ENCODE results near the gene SLC12A8.

DNA sequence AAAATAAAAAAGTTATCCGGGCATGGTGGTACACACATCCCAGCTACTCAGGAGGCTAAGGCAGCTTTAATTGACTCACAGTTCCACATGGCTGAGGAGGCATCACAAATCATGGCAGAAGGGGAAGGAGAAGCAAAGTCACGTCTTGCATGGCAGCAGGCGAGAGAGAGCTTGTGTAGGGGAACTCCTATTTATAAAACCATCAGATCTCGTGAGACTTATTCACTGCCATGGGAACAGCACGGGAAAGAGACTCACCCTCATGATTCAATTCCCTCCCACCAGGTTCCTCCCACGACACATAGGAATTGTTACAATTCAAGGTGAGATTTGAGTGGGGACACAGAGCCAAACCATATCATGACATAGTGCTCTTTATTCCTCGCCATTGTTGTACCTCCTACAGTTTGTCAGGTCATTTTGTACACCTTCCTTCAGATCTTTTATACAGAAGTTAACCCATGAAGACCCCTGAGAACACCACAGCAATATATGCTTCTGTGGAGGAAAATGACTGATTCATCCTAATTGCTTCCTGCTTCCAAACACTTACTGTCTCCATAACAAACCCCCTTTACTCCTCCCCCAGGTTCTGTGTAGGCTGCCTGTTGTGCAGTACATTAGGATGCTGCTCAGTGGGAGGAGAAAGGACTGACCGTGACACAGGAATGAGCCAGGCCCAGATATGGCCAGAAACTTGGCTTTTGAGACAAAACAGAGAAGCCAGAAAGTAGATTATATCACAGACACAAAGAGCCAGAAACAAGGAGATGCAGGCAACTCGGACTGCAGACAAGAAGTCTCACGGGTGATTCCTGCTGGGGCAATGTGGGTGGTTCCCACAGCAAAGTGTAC is 88.9 kb downstream of the SLC12A8 start:
- TF ChIP-seq, protein P1, sequence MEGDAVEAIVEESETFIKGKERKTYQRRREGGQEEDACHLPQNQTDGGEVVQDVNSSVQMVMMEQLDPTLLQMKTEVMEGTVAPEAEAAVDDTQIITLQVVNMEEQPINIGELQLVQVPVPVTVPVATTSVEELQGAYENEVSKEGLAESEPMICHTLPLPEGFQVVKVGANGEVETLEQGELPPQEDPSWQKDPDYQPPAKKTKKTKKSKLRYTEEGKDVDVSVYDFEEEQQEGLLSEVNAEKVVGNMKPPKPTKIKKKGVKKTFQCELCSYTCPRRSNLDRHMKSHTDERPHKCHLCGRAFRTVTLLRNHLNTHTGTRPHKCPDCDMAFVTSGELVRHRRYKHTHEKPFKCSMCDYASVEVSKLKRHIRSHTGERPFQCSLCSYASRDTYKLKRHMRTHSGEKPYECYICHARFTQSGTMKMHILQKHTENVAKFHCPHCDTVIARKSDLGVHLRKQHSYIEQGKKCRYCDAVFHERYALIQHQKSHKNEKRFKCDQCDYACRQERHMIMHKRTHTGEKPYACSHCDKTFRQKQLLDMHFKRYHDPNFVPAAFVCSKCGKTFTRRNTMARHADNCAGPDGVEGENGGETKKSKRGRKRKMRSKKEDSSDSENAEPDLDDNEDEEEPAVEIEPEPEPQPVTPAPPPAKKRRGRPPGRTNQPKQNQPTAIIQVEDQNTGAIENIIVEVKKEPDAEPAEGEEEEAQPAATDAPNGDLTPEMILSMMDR (IDR thresholded peaks at IDR 0.05; ENCODE audit: low read length): no peak
- no peak for TF ChIP-seq EZH2phosphoT487 (IDR thresholded peaks at IDR 0.05; ENCODE audit: low read length)
